Liver (tissue), 9 donors: ENCODE measurements around the gene ARTN. TPM values are rescaled to one million over a fixed set of nuclear protein-coding genes. Genes with fewer than 3 reads are reported as not detected.

ENCODE experiments used
- DNase-seq: peaks from one replicate; pipeline ENCODE4 v3.0.0-alpha.2; 2017; ENCODE audit warnings: low spot score
- H3K27ac ChIP-seq, 2 donors: one replicate each; pipeline ENCODE4 v1.7.0; 2013; ENCODE audit warnings: inconsistent platforms in 2 of 2, low read length in 2 of 2, control low read depth in 1 of 2, low read depth in 1 of 2, mild to moderate bottlenecking in 1 of 2
- H3K27me3 ChIP-seq, 4 donors: one replicate each; pipeline versions ENCODE4 v1.6.1 to v1.7.0; 2013; ENCODE audit warnings: low read length in 3 of 4, inconsistent platforms in 1 of 4, mild to moderate bottlenecking in 1 of 4, moderate library complexity in 1 of 4; ENCODE audit not compliant: control insufficient read depth in 4 of 4, insufficient read depth in 4 of 4
- H3K36me3 ChIP-seq, 4 donors: one replicate each; pipeline versions ENCODE4 v1.6.1 to v1.7.0; 2013; ENCODE audit warnings: low read length in 3 of 4, mild to moderate bottlenecking in 3 of 4, low read depth in 1 of 4, moderate library complexity in 1 of 4; ENCODE audit not compliant: control insufficient read depth in 4 of 4, insufficient read depth in 3 of 4
- H3K4me1 ChIP-seq, 4 donors: one replicate each; pipeline versions ENCODE4 v1.6.1 to v1.7.0; 2013; ENCODE audit warnings: low read length in 3 of 4, mild to moderate bottlenecking in 3 of 4, moderate library complexity in 1 of 4; ENCODE audit not compliant: control insufficient read depth in 4 of 4, insufficient read depth in 4 of 4
- H3K4me3 ChIP-seq, 3 donors: one replicate each; pipeline versions ENCODE4 v1.6.1 to v1.7.0; 2013; ENCODE audit warnings: low read length in 3 of 3, control low read depth in 1 of 3, low read depth in 1 of 3, mild to moderate bottlenecking in 1 of 3
- H3K9ac ChIP-seq, 2 donors: one replicate each; pipeline ENCODE4 v1.7.0; 2013; ENCODE audit warnings: low read length in 2 of 2, mild to moderate bottlenecking in 2 of 2, moderate library complexity in 2 of 2, control low read depth in 1 of 2, low read depth in 1 of 2
- H3K9me3 ChIP-seq, 4 donors: one replicate each; pipeline versions ENCODE4 v1.6.1 to v1.7.0; 2013; ENCODE audit warnings: low read length in 3 of 4; ENCODE audit not compliant: control insufficient read depth in 4 of 4
- EGR1 ChIP-seq, 2 donors: IDR thresholded peaks; 2 replicates each; pipeline ENCODE4 v1.6.1; 2016 to 2018; ENCODE audit warnings: antibody characterized with exemption in 2 of 2, low read depth in 2 of 2
- FOXA1 ChIP-seq: IDR thresholded peaks from 2 replicates; pipeline ENCODE4 v1.6.1; 2016; ENCODE audit warnings: antibody characterized with exemption
- FOXA2 ChIP-seq: IDR thresholded peaks from 2 replicates; pipeline ENCODE4 v1.6.1; 2016; ENCODE audit warnings: antibody characterized with exemption
- HNF4A ChIP-seq, 2 donors: conservative IDR thresholded peaks; 2 replicates each; pipeline ENCODE4 v1.6.1; 2016; ENCODE audit warnings: antibody characterized with exemption in 2 of 2, mild to moderate bottlenecking in 2 of 2
- HNF4G ChIP-seq: IDR thresholded peaks from 2 replicates; pipeline ENCODE4 v1.6.1; 2016; ENCODE audit warnings: antibody characterized with exemption
- JUND ChIP-seq, 2 donors: IDR thresholded peaks; 2 replicates each; pipeline ENCODE4 v1.6.1; 2016; ENCODE audit warnings: antibody characterized with exemption in 2 of 2
- NR2F2 ChIP-seq: IDR thresholded peaks from 2 replicates; pipeline ENCODE4 v1.6.1; 2016; ENCODE audit warnings: antibody characterized with exemption
- RAD21 ChIP-seq, 2 donors: IDR thresholded peaks; 2 replicates each; pipeline ENCODE4 v1.6.1; 2016; ENCODE audit warnings: antibody characterized with exemption in 2 of 2, mild to moderate bottlenecking in 2 of 2
- RXRA ChIP-seq, 2 donors: IDR thresholded peaks; 2 replicates each; pipeline ENCODE4 v1.6.1; 2017 to 2018; ENCODE audit warnings: antibody characterized with exemption in 2 of 2, mild to moderate bottlenecking in 1 of 2
- TAF1 ChIP-seq: conservative IDR thresholded peaks from 2 replicates; pipeline ENCODE4 v1.6.1; 2016; ENCODE audit warnings: antibody characterized with exemption, mild to moderate bottlenecking
- YY1 ChIP-seq: IDR thresholded peaks from 2 replicates; pipeline ENCODE4 v1.6.1; 2016; ENCODE audit warnings: antibody characterized with exemption, mild to moderate bottlenecking
- WGBS: extraction: QIAGEN DNeasy Blood & Tissue Kit; methylation state at CpG from one replicate; pipeline ENCODE4 v1.1.7; 2013; 5-methylcytosine and 5-hydroxymethylcytosine counted together
- polyA plus RNA-seq, 2 donors: library from polyadenylated mRNA; stranded (reverse) in 1 of 2; unstranded in 1 of 2; fragments of 200-250 nt in 1 of 2; fragments of >200 nt in 1 of 2; fragmentation: Nextera tagmentation in 1 of 2; extraction: Ambion mirVana in 1 of 2; gene quantifications; one replicate each; pipeline versions ENCODE4 v1.2.1 to v1.2.3, GENCODE V29; 2013 to 2015
- total RNA-seq, 2 donors: library from RNA; depleted of rRNA; stranded (reverse); fragments of >200 nt; gene quantifications; one replicate each; pipeline ENCODE4 v1.2.3, GENCODE V29; 2014
- TF ChIP-seq, protein P1 (sequence below): IDR thresholded peaks from 2 replicates; pipeline ENCODE4 v1.6.1; 2016; ENCODE audit warnings: antibody characterized with exemption
- TF ChIP-seq, protein P2 (sequence below): IDR thresholded peaks from 2 replicates; pipeline ENCODE4 v1.6.1; 2016; ENCODE audit warnings: antibody characterized with exemption
- TF ChIP-seq, protein P3 (sequence below): IDR thresholded peaks from 2 replicates; pipeline ENCODE4 v1.6.1; 2016; ENCODE audit warnings: antibody characterized with exemption
- TF ChIP-seq, protein P4 (sequence below): IDR thresholded peaks from 2 replicates; pipeline ENCODE4 v1.6.1; 2016; ENCODE audit warnings: antibody characterized with exemption, mild to moderate bottlenecking
- TF ChIP-seq, protein P5 (sequence below): fragments of 150-350 bp; IDR thresholded peaks from 2 replicates; pipeline ENCODE4 v1.5.1; 2017; ENCODE audit warnings: improper control_type of control experiment, low read depth, low read length; ENCODE audit not compliant: missing input control
- donor health status: healthy.
- donor health status: healthy.
- donor health status: healthy.
- donor health status: healthy.
- donor health status: healthy.

Gene ARTN
- total and polyA plus RNA-seq, 4 donors, result 0.05 to 0.08 TPM; not detected in 2

DNA sequence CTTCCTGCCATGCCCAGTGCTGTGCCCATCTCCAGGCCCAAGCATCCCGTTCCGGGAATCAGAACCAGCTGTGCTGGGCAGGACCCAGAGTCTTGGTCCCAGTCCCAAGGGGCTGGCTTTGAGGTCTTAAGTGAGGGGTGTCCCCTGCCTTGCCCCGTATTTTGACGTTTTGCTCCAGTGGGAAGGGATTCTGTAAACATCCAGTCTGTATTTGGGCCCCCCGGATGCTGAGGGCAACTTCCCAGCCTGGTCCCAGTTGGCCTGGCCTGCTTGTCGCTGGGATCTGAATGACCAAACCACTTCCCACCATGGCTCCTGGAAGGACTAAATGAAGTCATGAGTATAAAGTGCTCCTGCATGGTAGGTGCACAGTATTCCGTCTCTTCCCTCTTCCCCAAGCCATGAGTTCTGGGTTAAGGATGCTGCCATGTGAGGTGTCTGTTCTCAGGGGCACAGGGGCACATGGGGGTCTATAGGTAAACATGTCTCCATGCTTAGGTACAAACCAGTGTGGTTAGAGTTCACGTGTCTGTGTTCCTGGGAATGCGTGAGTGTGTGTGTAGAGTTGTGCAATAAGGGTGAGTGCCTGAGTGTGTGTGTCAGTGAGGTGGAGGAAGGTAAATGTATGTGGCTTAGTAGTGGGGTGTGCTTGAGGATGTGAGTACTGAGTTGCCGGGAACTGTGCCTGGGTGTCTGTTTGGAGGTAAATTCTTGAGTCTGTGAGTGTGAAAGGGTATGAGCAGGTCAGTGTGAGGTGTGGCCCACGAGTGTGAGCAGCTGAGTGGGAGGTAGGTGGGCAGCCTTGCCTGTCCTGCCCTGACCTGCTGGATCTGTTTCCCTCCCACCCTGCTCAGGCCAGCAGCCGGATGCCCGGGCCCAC is 46.9 kb downstream of the ARTN start:
- TF ChIP-seq RAD21 (IDR thresholded peaks at IDR 0.05) (no peak), NR2F2 (no peak), RXRA (IDR thresholded peaks at IDR 0.05) (no peak), HNF4G (no peak), FOXA2 (no peak), TAF1 (no peak), FOXA1 (no peak), EGR1 (IDR thresholded peaks at IDR 0.05; ENCODE audit: low read depth in 2 of 2) (no peak), JUND (IDR thresholded peaks at IDR 0.05) (no peak), HNF4A (conservative IDR thresholded peaks at IDR 0.05) (no peak), YY1 (no peak)
- TF ChIP-seq, protein P1, sequence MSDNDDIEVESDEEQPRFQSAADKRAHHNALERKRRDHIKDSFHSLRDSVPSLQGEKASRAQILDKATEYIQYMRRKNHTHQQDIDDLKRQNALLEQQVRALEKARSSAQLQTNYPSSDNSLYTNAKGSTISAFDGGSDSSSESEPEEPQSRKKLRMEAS, result no peak
- TF ChIP-seq, protein P2, sequence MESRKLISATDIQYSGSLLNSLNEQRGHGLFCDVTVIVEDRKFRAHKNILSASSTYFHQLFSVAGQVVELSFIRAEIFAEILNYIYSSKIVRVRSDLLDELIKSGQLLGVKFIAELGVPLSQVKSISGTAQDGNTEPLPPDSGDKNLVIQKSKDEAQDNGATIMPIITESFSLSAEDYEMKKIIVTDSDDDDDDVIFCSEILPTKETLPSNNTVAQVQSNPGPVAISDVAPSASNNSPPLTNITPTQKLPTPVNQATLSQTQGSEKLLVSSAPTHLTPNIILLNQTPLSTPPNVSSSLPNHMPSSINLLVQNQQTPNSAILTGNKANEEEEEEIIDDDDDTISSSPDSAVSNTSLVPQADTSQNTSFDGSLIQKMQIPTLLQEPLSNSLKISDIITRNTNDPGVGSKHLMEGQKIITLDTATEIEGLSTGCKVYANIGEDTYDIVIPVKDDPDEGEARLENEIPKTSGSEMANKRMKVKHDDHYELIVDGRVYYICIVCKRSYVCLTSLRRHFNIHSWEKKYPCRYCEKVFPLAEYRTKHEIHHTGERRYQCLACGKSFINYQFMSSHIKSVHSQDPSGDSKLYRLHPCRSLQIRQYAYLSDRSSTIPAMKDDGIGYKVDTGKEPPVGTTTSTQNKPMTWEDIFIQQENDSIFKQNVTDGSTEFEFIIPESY, result no peak
- TF ChIP-seq, protein P3, sequence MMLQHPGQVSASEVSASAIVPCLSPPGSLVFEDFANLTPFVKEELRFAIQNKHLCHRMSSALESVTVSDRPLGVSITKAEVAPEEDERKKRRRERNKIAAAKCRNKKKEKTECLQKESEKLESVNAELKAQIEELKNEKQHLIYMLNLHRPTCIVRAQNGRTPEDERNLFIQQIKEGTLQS, result no peak
- TF ChIP-seq, protein P4, sequence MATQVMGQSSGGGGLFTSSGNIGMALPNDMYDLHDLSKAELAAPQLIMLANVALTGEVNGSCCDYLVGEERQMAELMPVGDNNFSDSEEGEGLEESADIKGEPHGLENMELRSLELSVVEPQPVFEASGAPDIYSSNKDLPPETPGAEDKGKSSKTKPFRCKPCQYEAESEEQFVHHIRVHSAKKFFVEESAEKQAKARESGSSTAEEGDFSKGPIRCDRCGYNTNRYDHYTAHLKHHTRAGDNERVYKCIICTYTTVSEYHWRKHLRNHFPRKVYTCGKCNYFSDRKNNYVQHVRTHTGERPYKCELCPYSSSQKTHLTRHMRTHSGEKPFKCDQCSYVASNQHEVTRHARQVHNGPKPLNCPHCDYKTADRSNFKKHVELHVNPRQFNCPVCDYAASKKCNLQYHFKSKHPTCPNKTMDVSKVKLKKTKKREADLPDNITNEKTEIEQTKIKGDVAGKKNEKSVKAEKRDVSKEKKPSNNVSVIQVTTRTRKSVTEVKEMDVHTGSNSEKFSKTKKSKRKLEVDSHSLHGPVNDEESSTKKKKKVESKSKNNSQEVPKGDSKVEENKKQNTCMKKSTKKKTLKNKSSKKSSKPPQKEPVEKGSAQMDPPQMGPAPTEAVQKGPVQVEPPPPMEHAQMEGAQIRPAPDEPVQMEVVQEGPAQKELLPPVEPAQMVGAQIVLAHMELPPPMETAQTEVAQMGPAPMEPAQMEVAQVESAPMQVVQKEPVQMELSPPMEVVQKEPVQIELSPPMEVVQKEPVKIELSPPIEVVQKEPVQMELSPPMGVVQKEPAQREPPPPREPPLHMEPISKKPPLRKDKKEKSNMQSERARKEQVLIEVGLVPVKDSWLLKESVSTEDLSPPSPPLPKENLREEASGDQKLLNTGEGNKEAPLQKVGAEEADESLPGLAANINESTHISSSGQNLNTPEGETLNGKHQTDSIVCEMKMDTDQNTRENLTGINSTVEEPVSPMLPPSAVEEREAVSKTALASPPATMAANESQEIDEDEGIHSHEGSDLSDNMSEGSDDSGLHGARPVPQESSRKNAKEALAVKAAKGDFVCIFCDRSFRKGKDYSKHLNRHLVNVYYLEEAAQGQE, result no peak
- TF ChIP-seq, protein P5, sequence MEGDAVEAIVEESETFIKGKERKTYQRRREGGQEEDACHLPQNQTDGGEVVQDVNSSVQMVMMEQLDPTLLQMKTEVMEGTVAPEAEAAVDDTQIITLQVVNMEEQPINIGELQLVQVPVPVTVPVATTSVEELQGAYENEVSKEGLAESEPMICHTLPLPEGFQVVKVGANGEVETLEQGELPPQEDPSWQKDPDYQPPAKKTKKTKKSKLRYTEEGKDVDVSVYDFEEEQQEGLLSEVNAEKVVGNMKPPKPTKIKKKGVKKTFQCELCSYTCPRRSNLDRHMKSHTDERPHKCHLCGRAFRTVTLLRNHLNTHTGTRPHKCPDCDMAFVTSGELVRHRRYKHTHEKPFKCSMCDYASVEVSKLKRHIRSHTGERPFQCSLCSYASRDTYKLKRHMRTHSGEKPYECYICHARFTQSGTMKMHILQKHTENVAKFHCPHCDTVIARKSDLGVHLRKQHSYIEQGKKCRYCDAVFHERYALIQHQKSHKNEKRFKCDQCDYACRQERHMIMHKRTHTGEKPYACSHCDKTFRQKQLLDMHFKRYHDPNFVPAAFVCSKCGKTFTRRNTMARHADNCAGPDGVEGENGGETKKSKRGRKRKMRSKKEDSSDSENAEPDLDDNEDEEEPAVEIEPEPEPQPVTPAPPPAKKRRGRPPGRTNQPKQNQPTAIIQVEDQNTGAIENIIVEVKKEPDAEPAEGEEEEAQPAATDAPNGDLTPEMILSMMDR, result no peak
- peaks cover 0 to 15% (median 8%) of the 10 kb centered on the region in 4 donors for H3K36me3 ChIP-seq
- H3K9me3 ChIP-seq, result no peaks in the 10 kb centered on the region
- peak overlapping the region in 1 of 2 donors; percentile 30 for H3K9ac ChIP-seq
- peak overlapping the region; percentile 38 to 48 for H3K27ac ChIP-seq
- no peak for DNase-seq
- peaks cover 7 to 45% (median 35%) of the 10 kb centered on the region in 4 donors for H3K4me1 ChIP-seq
- peak overlapping the region; percentile 39 to 75 (median 45) for H3K4me3 ChIP-seq
- 75% methylated on average over 13 of the region's 13 CpGs for WGBS
- no peaks in the 10 kb centered on the region for H3K27me3 ChIP-seq
